Liver (tissue), 9 donors: Measurements from ENCODE around the gene SNX18. TPM values are rescaled to one million over a fixed set of nuclear protein-coding genes. Genes with fewer than 3 reads are reported as not detected.

ENCODE experiments used
- DNase-seq: peaks from one replicate; pipeline ENCODE4 v3.0.0-alpha.2; 2017; ENCODE audit warnings: low spot score
- H3K27ac ChIP-seq, 2 donors: one replicate each; pipeline ENCODE4 v1.7.0; 2013; ENCODE audit warnings: inconsistent platforms in 2 of 2, low read length in 2 of 2, control low read depth in 1 of 2, low read depth in 1 of 2, mild to moderate bottlenecking in 1 of 2
- H3K27me3 ChIP-seq, 4 donors: one replicate each; pipeline versions ENCODE4 v1.6.1 to v1.7.0; 2013; ENCODE audit warnings: low read length in 3 of 4, inconsistent platforms in 1 of 4, mild to moderate bottlenecking in 1 of 4, moderate library complexity in 1 of 4; ENCODE audit not compliant: control insufficient read depth in 4 of 4, insufficient read depth in 4 of 4
- H3K36me3 ChIP-seq, 4 donors: one replicate each; pipeline versions ENCODE4 v1.6.1 to v1.7.0; 2013; ENCODE audit warnings: low read length in 3 of 4, mild to moderate bottlenecking in 3 of 4, low read depth in 1 of 4, moderate library complexity in 1 of 4; ENCODE audit not compliant: control insufficient read depth in 4 of 4, insufficient read depth in 3 of 4
- H3K4me1 ChIP-seq, 4 donors: one replicate each; pipeline versions ENCODE4 v1.6.1 to v1.7.0; 2013; ENCODE audit warnings: low read length in 3 of 4, mild to moderate bottlenecking in 3 of 4, moderate library complexity in 1 of 4; ENCODE audit not compliant: control insufficient read depth in 4 of 4, insufficient read depth in 4 of 4
- H3K4me3 ChIP-seq, 3 donors: one replicate each; pipeline versions ENCODE4 v1.6.1 to v1.7.0; 2013; ENCODE audit warnings: low read length in 3 of 3, control low read depth in 1 of 3, low read depth in 1 of 3, mild to moderate bottlenecking in 1 of 3
- H3K9ac ChIP-seq, 2 donors: one replicate each; pipeline ENCODE4 v1.7.0; 2013; ENCODE audit warnings: low read length in 2 of 2, mild to moderate bottlenecking in 2 of 2, moderate library complexity in 2 of 2, control low read depth in 1 of 2, low read depth in 1 of 2
- H3K9me3 ChIP-seq, 4 donors: one replicate each; pipeline versions ENCODE4 v1.6.1 to v1.7.0; 2013; ENCODE audit warnings: low read length in 3 of 4; ENCODE audit not compliant: control insufficient read depth in 4 of 4
- ATF3 ChIP-seq: IDR thresholded peaks from 2 replicates; pipeline ENCODE4 v1.6.1; 2016; ENCODE audit warnings: antibody characterized with exemption
- CTCF ChIP-seq: fragments of 150-350 bp; IDR thresholded peaks from 2 replicates; pipeline ENCODE4 v1.5.1; 2017; ENCODE audit warnings: improper control_type of control experiment, low read depth, low read length; ENCODE audit not compliant: missing input control
- EGR1 ChIP-seq, 2 donors: IDR thresholded peaks; 2 replicates each; pipeline ENCODE4 v1.6.1; 2016 to 2018; ENCODE audit warnings: antibody characterized with exemption in 2 of 2, low read depth in 2 of 2
- FOXA1 ChIP-seq: IDR thresholded peaks from 2 replicates; pipeline ENCODE4 v1.6.1; 2016; ENCODE audit warnings: antibody characterized with exemption
- FOXA2 ChIP-seq: IDR thresholded peaks from 2 replicates; pipeline ENCODE4 v1.6.1; 2016; ENCODE audit warnings: antibody characterized with exemption
- GABPA ChIP-seq, 2 donors: IDR thresholded peaks in 1 of 2; conservative IDR thresholded peaks in 1 of 2; 2 replicates each; pipeline ENCODE4 v1.6.1; 2016; ENCODE audit warnings: antibody characterized with exemption in 2 of 2, mild to moderate bottlenecking in 1 of 2, moderate library complexity in 1 of 2
- HNF4A ChIP-seq, 2 donors: conservative IDR thresholded peaks; 2 replicates each; pipeline ENCODE4 v1.6.1; 2016; ENCODE audit warnings: antibody characterized with exemption in 2 of 2, mild to moderate bottlenecking in 2 of 2
- HNF4G ChIP-seq: IDR thresholded peaks from 2 replicates; pipeline ENCODE4 v1.6.1; 2016; ENCODE audit warnings: antibody characterized with exemption
- JUND ChIP-seq, 2 donors: IDR thresholded peaks; 2 replicates each; pipeline ENCODE4 v1.6.1; 2016; ENCODE audit warnings: antibody characterized with exemption in 2 of 2
- NR2F2 ChIP-seq: IDR thresholded peaks from 2 replicates; pipeline ENCODE4 v1.6.1; 2016; ENCODE audit warnings: antibody characterized with exemption
- RAD21 ChIP-seq, 2 donors: IDR thresholded peaks; 2 replicates each; pipeline ENCODE4 v1.6.1; 2016; ENCODE audit warnings: antibody characterized with exemption in 2 of 2, mild to moderate bottlenecking in 2 of 2
- REST ChIP-seq: IDR thresholded peaks from 2 replicates; pipeline ENCODE4 v1.6.1; 2016; ENCODE audit warnings: antibody characterized with exemption, mild to moderate bottlenecking
- RXRA ChIP-seq, 2 donors: IDR thresholded peaks; 2 replicates each; pipeline ENCODE4 v1.6.1; 2017 to 2018; ENCODE audit warnings: antibody characterized with exemption in 2 of 2, mild to moderate bottlenecking in 1 of 2
- SP1 ChIP-seq: IDR thresholded peaks from 2 replicates; pipeline ENCODE4 v1.6.1; 2018; ENCODE audit warnings: antibody characterized with exemption, mild to moderate bottlenecking
- TAF1 ChIP-seq: conservative IDR thresholded peaks from 2 replicates; pipeline ENCODE4 v1.6.1; 2016; ENCODE audit warnings: antibody characterized with exemption, mild to moderate bottlenecking
- YY1 ChIP-seq: IDR thresholded peaks from 2 replicates; pipeline ENCODE4 v1.6.1; 2016; ENCODE audit warnings: antibody characterized with exemption, mild to moderate bottlenecking
- WGBS: extraction: QIAGEN DNeasy Blood & Tissue Kit; methylation state at CpG from one replicate; pipeline ENCODE4 v1.1.7; 2013; 5-methylcytosine and 5-hydroxymethylcytosine counted together
- polyA plus RNA-seq, 2 donors: library from polyadenylated mRNA; stranded (reverse) in 1 of 2; unstranded in 1 of 2; fragments of 200-250 nt in 1 of 2; fragments of >200 nt in 1 of 2; fragmentation: Nextera tagmentation in 1 of 2; extraction: Ambion mirVana in 1 of 2; gene quantifications; one replicate each; pipeline versions ENCODE4 v1.2.1 to v1.2.3, GENCODE V29; 2013 to 2015
- total RNA-seq, 2 donors: library from RNA; depleted of rRNA; stranded (reverse); fragments of >200 nt; gene quantifications; one replicate each; pipeline ENCODE4 v1.2.3, GENCODE V29; 2014
- TF ChIP-seq, protein P1 (sequence below): IDR thresholded peaks from 2 replicates; pipeline ENCODE4 v1.6.1; 2016; ENCODE audit warnings: antibody characterized with exemption
- TF ChIP-seq, protein P2 (sequence below): IDR thresholded peaks from 2 replicates; pipeline ENCODE4 v1.6.1; 2016; ENCODE audit warnings: antibody characterized with exemption
- donor health status: healthy.
- donor health status: healthy.
- donor health status: healthy.
- donor health status: healthy.
- donor health status: healthy.

Gene SNX18
- total and polyA plus RNA-seq, 4 donors = 4.9 to 32.5 (median 12.6) TPM

DNA sequence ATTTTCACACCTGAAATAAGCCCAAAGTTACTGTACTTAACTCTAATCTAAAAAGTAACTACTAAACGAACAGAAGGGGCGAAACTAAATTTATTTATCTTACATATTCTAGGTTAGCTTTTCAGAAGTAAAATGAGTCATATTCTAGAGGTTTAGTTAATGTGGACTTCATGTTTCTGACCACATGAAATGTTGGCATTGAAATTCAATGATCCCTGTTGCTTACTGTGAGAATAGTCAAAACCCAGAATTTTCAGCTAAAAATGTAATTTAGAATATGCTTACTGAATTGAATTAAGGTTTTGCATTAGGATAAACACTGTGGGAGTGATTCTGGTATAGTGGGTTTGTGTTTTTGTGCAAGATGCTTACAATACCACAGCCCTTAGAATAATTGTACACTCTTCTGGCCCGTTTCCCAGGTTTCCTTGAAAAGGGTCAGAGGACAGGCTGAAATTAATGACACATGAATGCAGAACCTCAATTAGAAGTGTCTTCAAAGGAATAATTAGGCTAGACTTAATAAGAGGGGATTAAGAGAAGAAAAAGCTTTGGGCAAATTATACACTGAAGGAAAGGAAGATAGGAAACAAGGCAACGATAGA, 1.4 kb upstream of the SNX18 start:
- Histone ChIP-seq H3K9ac (no peak overlapping the region), H3K4me3 (no peak overlapping the region), H3K4me1 (peaks cover 10 to 30% (median 22%) of the 10 kb centered on the region in 4 donors), H3K9me3 (no peaks in the 10 kb centered on the region), H3K27me3 (no peaks in the 10 kb centered on the region), H3K36me3 (no peaks in the 10 kb centered on the region), H3K27ac (no peak overlapping the region)
- WGBS = 57% methylated on average over 4 of the region's 4 CpGs
- no peak for DNase-seq
- TF ChIP-seq, protein P1, sequence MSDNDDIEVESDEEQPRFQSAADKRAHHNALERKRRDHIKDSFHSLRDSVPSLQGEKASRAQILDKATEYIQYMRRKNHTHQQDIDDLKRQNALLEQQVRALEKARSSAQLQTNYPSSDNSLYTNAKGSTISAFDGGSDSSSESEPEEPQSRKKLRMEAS = no peak
- TF ChIP-seq RAD21 (IDR thresholded peaks at IDR 0.05) (no peak), GABPA (IDR thresholded peaks at IDR 0.05 in 1 of 2, conservative IDR thresholded peaks at IDR 0.05 in 1 of 2) (no peak), RXRA (IDR thresholded peaks at IDR 0.05) (no peak), REST (no peak), HNF4A (conservative IDR thresholded peaks at IDR 0.05) (no peak), JUND (IDR thresholded peaks at IDR 0.05) (no peak), HNF4G (no peak), FOXA1 (no peak), SP1 (no peak), NR2F2 (no peak), TAF1 (no peak), EGR1 (IDR thresholded peaks at IDR 0.05; ENCODE audit: low read depth in 2 of 2) (no peak), ATF3 (no peak), YY1 (no peak), FOXA2 (no peak), CTCF (no peak)
- TF ChIP-seq, protein P2, sequence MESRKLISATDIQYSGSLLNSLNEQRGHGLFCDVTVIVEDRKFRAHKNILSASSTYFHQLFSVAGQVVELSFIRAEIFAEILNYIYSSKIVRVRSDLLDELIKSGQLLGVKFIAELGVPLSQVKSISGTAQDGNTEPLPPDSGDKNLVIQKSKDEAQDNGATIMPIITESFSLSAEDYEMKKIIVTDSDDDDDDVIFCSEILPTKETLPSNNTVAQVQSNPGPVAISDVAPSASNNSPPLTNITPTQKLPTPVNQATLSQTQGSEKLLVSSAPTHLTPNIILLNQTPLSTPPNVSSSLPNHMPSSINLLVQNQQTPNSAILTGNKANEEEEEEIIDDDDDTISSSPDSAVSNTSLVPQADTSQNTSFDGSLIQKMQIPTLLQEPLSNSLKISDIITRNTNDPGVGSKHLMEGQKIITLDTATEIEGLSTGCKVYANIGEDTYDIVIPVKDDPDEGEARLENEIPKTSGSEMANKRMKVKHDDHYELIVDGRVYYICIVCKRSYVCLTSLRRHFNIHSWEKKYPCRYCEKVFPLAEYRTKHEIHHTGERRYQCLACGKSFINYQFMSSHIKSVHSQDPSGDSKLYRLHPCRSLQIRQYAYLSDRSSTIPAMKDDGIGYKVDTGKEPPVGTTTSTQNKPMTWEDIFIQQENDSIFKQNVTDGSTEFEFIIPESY = no peak
